ENCODE data around the gene PLAGL2. TPM values are rescaled to one million over a fixed set of nuclear protein-coding genes. Genes with fewer than 3 reads are reported as not detected.
"Not testable (repeated sequence)": the region's sequence is repeated elsewhere in the genome, so short reads cannot be mapped to it uniquely, and the experiment has no call there.

PLAGL2 gene
- polyA plus RNA-seq, 1 donor: 11.5 TPM

GRCh38 chr20:32204205-32205109 is 3.1 kb downstream of the PLAGL2 start:
- DNase-seq: no peak

- DNase-seq: no peak
These were observed 4.0 kb downstream of the PLAGL2 start for GRCh38 chr20:32203356-32204204.

- no peak for DNase-seq
These were observed 5.6 kb downstream of the PLAGL2 start for GRCh38 chr20:32201977-32202363.

DNA sequence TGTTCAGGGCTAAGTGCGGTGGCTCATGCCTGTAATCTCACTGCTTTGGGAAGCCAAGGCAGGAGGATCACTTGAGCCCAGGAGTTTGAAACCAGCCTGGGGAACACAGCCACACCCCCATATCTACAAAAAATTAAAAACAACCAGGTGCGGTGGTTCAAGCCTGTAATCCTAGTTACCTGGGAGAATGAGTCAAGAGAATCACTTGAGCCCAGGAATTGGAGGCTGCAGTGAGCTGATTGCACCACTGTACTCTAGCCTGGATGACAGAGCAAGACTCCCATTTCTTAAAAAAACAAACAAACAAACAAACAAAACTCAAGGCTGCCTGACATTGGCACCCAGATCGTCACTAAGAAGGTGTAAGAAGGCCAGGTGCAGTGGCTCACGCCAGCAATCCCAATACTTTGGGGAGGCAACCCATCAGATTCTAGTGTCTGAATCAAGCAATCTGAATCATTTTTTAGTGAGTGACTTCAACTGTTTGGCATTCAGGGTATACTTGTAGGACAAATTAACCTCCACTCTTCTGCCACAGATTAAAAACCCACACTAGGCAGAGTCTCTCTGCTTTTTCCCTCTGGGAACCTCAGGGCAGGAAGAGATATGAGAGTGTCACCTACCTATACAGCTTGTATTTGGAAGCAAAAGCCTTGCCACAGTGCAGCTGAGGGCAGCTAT is 6.1 kb downstream of the PLAGL2 start:
- no peak for DNase-seq

GRCh38 chr20:32199006-32199405 is 8.5 kb downstream of the PLAGL2 start:
- DNase-seq: no peak

DNA sequence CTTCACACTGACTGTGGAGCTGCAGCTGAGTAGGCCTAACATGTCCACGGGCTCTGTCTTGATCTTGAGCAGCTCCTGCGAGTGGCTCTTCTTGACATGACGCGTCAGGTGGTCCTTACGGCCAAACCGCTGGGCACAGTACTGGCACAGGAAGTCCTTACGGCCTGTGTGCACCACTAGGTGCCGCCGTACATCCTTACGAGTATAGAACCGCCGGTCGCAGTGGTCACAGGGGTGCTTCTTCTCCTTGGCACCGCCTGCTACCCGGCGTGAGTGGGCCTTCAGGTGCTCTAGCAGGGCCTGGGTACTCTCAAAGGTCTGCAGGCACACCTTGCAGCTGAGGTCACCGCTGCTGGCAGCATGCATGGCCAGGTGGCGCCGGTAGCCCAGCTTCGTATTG is 10.4 kb downstream of the PLAGL2 start:
- not testable (repeated sequence) for DNase-seq

- DNase-seq: not testable (repeated sequence)
These were observed 10.9 kb downstream of the PLAGL2 start for GRCh38 chr20:32196613-32197012.

DNA sequence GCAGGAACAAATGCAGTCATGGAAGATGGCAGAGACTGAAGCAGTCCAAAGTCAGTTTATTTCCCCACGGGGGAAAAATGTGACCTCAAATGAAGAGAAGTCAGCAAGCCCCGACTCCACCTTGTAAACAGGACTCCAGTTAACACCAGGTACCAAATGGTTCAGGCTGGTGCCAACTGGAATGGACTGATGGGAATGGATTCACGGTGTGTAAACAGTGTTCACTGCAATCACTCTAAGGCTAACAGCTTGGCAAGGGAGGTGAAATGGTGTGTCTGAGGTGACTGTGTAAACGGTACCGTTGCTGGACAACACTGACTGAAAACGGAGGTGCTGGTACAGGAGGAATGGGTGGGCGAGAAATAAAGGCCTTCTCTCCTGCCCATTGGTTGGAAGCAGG is 12.0 kb downstream of the PLAGL2 start:
- no peak for DNase-seq

- no peak for DNase-seq
These were observed 13.5 kb downstream of the PLAGL2 start for GRCh38 chr20:32193996-32194395.

DNA sequence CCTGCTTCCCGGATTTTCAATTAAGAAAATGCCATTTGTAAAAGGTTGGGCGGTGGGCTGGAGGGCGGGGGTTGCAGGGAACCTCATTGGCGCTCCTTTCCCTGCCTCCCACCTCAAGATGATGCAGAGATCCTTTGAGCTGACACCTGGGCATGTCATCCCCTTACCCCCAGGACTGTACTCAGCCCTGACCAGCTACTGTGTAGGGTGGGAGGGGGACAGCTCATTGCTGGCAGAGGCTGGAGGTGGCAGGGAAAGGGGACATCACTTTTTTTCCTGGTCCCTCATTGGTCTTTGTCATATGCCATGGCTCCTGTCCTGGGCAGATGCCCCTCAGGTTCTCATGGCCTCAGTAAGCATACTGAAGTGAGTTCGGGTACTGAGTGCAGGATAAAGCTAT is 14.2 kb downstream of the PLAGL2 start:
- DNase-seq: not testable (repeated sequence)

GRCh38 chr20:32192698-32193097 is 14.8 kb downstream of the PLAGL2 start:
- no peak for DNase-seq

DNA sequence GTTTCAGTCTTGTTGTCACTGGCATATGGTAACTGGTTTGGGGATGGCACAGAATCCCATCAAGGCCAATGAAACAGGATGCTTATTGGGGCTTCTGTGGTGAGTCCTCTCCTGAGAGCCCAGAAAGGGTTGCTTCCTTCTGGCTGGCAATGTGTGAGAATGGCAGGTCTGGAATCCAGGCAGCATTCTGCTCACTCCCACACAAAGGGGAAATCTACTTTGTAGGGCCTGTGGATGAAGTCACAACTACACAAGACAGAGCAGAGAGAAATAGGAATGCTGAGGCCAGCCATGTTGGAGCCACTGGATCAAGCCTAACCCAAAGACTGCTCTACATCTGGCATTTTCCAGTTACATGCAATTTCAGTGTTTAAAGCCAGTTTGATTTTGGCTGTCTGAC is 15.7 kb downstream of the PLAGL2 start:
- no peak for DNase-seq

- DNase-seq: no peak
These were observed 16.1 kb downstream of the PLAGL2 start for GRCh38 chr20:32191422-32191821.

DNA sequence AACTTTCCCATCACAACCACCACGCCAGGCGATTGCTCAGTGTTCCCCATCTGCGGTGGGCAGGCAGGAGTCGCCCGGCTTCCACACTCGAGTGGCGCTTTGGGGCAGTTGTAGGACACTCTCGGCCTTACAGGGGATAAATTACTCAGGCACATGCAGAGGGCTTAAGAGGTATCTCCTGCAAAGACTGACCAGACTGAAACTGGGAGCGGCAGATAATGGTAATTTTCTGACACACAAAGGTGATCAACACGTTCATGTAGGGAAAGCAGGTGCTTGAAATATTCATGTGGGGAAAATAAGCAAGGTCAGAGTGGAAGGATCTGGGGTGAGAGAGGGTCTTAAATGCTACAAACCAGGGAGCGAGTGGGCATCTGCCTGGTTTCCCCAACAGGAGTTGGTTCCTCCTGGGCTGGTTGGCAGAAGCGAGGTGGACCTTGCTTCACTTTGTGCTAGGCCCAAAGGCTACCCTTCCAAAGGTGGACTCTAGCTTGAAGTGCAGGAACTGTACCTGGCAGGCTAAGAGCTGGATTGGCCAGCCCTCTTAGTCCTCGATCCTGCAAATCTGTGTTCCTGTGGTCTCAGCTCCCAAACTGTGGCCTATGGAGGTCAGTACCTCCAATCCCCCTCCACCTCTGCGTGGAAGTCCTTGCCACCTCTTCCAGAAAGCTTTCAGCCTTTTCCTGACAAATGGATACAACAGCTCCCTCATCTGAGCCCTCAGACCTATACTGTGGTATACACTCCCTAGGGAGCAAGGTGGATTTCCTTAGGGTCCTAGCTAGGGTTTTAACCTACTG is 16.7 kb downstream of the PLAGL2 start:
- no peak for DNase-seq

GRCh38 chr20:32189691-32190615 is 17.6 kb downstream of the PLAGL2 start:
- DNase-seq: peak; percentile 54

DNA sequence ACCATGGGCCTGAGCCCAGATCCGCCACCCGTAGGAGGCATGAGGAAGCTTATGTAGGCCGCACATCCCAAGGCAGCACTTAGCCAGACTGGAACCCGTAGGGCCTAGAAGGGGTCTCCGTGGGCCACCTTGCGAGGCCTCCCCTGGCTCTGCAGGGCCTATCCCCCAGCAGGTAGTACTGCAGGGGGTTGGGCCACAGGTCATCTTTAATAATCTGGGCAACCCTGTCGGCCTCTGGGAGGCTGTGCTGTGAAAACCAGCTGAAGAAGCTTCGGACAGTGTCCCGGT is 18.5 kb downstream of the PLAGL2 start:
- DNase-seq: no peak

GRCh38 chr20:32188376-32189122 is 19.0 kb downstream of the PLAGL2 start:
- no peak for DNase-seq

DNA sequence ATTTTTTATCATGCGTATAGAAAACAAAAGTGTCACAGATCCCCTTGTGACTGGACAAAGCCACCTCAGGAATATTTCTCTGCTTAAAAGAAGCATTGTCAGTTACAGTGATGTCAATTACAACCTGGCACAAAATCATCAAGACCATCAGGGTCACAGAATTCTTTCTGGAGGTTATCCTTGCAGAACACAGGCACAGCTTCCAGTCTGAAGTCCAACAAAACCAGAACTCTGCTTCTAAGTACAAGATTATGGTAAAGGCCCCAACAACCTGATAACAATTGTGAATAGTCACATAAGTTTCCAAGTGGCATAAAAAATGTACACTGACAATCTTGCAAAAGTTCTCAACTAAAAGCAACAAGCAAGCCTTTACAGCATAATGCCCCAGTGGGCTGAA is 21.0 kb downstream of the PLAGL2 start:
- DNase-seq: no peak

DNA sequence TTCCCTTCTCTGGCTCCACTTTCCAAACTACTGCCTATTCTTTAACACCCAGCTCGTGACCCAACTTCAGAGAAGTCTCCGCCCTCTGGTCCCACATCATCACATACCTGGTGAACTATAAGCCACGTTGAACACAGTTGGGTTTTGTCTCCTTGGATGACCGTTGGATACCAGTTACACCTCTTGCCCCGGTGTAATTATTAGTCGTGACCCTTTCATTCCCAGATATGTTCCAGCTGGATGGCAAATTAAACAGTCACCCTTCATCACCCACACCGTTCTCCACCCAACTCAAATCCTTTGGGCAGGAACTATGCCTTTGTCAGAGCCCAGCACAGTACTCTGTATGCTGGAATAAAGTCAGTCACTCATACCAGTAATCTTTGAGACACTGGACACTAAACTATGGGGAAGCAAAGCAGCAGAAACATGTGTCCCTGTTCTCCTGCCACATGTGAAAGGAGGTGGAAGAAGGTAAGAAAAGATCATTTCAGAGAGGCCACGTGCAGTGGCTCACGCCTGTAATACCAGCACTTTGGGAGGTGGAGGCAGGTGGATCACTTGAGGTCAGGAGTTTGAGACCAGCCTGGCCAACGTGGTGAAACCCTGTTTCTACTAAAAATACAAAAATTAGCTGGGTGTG is 22.5 kb downstream of the PLAGL2 start:
- no peak for DNase-seq

Measured in hindlimb muscle (tissue), 1 donor.